ENCODE data around the gene FAM3B.

FAM3B gene

DNA sequence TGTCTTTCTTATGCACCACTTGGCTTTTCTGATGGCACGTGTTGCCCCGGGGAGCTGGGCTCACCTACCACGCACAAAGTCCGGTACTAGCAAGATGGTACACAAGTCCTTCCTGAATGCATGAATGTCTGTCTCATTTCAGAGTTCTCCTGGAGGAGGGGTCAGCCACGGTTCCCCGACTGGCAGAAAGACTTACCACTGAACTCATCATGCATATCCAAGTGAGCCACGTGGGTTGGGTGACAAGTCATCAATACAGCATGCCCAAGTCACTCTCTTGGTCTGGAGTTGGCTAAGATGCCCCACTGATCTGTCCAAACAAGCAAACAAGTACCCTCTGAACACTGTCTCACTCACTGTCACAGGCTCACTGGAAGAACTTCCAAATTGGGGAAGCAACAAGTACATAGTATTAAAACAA lies 80.9 kb downstream of the FAM3B start:
- no peak overlapping the region for H3K4me3 ChIP-seq (ENCODE audit: low read length)
- no peak for DNase-seq (ENCODE audit: low read depth)
- no peak for TF ChIP-seq CTCF (conservative IDR thresholded peaks at IDR 0.05; ENCODE audit: low read length)

DNA sequence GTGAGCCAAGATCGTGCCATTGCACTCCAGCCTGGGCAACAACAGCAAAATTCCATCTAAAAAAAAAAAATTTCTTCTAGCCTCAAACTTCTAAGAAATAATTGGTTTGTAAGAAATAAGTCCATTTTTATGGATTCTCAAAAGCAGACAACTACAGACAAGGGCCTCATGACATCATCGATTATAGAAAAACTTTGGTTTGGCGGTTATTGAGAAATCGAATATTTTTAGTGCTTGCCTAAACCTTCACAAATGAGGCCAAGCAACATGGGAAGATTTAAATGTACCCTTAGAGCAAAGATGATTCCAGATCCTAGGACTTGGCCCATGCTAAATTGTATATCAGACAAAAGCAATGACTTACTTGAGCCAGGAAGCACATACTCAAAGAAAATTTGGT lies 81.7 kb downstream of the FAM3B start:
- no peak overlapping the region for H3K4me3 ChIP-seq (ENCODE audit: low read length)
- TF ChIP-seq CTCF (conservative IDR thresholded peaks at IDR 0.05; ENCODE audit: low read length) = no peak
- no peak for DNase-seq (ENCODE audit: low read depth)

DNA sequence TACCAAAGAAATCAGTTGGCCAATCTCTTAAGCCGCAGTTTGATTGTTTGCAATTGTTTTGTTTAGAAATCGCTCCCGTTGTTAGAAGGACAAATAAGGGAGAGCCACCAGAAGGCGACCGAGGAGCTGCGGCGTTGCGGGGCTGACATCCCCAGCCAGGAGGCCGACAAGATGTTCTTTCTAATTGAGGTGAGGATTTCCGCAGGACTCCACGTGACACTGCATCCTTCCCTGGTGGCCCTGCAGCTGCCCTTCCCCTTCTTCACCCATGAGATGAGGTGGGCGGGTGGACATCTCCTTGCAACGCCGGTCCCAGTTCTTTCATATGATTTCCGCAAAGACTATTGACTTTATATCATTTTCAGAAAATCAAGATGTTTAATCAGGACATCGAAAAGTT lies 82.2 kb downstream of the FAM3B start:
- no peak for DNase-seq (ENCODE audit: low read depth)
- H3K4me3 ChIP-seq (ENCODE audit: low read length) = no peak overlapping the region
- TF ChIP-seq CTCF (conservative IDR thresholded peaks at IDR 0.05; ENCODE audit: low read length) = no peak

DNA sequence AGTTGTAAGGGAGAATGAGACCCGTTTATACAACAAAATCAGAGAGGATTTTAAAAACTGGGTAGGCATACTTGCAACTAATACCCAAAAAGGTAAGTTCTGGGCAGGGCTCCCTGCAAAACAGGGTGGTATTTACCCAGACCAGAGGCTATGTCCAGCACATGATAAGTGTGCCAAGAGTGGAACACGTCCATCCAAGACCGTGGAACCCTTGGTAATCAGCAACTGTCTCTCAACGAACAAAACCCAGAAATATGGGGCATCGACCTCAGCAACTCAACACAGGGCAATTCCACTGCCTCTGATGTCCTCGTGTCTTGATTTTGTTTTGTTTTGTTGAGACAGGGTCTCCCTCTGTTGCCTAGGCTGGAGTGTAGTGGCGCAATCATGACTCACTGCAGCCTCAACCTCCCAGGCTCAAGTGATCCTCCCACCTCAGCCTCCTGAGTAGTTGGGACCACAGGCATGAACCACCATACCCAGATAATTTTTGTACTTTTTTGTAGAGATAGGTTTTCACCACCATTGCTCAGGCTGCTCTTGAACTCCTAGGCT lies 82.7 kb downstream of the FAM3B start:
- H3K4me3 ChIP-seq (ENCODE audit: low read length) = no peak overlapping the region
- no peak for DNase-seq (ENCODE audit: low read depth)
- TF ChIP-seq CTCF (conservative IDR thresholded peaks at IDR 0.05; ENCODE audit: low read length) = no peak

DNA sequence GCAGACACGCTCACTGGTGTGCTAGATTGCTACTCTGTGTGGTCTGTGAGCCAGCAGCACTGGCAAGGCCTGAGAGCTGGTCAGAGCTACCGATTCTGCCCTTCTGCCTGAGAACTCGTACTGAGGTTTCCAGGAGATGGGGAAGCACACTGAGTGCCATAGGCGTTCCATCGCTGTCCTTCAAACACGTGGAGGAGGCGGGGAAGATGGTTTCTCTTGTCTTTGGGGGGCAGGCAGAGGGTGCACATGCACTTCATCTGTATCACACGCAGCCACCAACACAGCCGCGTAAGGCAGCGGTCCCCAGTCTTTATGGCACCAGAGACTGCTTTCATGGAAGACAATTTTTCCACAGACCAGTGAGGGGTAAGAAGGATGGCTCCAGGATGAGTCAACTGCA lies 85.6 kb downstream of the FAM3B start:
- TF ChIP-seq CTCF (conservative IDR thresholded peaks at IDR 0.05; ENCODE audit: low read length) = no peak
- no peak for DNase-seq (ENCODE audit: low read depth)
- no peak overlapping the region for H3K4me3 ChIP-seq (ENCODE audit: low read length)

DNA sequence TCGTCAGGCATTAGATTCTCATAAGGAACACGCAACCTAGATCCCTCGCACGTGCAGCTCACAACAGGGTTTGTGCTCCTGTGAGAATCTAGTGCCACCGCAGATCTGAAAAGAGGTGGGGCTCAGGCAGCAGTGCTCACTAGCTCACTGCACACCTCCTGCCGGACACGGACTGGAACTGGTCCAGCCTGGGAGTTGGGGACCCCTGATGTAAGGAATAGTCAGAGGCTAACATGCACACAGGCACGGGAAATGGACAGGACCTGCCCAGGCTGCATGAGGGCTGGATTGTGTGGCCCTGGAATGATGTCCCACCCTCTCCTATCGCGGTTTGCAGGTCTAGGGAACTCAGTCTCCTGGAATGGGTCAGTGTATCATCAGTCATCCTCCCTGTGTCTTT lies 86.2 kb downstream of the FAM3B start:
- TF ChIP-seq CTCF (conservative IDR thresholded peaks at IDR 0.05; ENCODE audit: low read length) = no peak
- DNase-seq (ENCODE audit: low read depth) = no peak
- H3K4me3 ChIP-seq (ENCODE audit: low read length) = no peak overlapping the region

DNA sequence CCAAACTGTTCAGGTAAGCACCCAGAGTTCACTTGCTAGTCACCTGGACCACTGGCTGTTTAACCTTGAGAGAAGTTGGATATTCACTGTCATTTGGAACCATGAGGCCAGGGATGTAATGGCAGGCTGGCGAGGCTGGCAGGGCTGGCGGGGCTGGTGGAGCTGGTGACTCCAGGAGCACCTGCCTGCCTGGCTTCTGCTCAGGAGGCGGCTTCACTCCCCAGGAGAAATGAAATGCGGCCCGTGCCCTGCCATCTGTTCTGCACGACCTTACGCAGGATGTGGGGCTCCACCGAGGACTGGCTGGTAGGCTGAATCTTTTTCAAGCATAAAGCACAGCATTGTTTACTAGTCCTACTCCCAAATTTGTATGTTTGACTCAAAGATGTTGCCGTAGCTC lies 86.7 kb downstream of the FAM3B start:
- DNase-seq (ENCODE audit: low read depth) = no peak
- TF ChIP-seq CTCF (conservative IDR thresholded peaks at IDR 0.05; ENCODE audit: low read length) = no peak
- H3K4me3 ChIP-seq (ENCODE audit: low read length) = no peak overlapping the region
